Stimulated activated CD4-positive, alpha-beta T cell treated with anti-CD3 and anti-CD28 coated beads, Interleukin-12 subunit alpha, Interleukin-12 subunit beta, amount 100 ng/mL, for 24 hours (primary cell): Measurements from ENCODE around the gene SNX32.

Experiments used
- DNase-seq, 2 experiments: peaks; one replicate each; pipeline ENCODE4 v3.0.0-alpha.2; 2020; ENCODE audit warnings: low read depth in 2 of 2

SNX32 gene

GRCh38 chr11:65856689-65857499 lies 23.1 kb downstream of the SNX32 start:
- peak; percentile 55 to 79 for DNase-seq

- peak in 1 of 2 experiments; percentile 43 for DNase-seq
Observed at GRCh38 chr11:65857500-65857852, 23.7 kb downstream of the SNX32 start.

- peak; percentile 94 to 95 for DNase-seq
Observed at GRCh38 chr11:65857853-65858680, 24.3 kb downstream of the SNX32 start, which contains the start of gene CFL1. Gene CFL1 (minus strand): TSS chr11:65858180. CDS start chr11:65858099, 81 bp downstream.

GRCh38 chr11:65858681-65859087 lies 24.9 kb downstream of the SNX32 start:
- no peak for DNase-seq

- peak; percentile 93 to 98 for DNase-seq
Observed at GRCh38 chr11:65859095-65859811, 25.5 kb downstream of the SNX32 start.

GRCh38 chr11:65859812-65860277 lies 26.1 kb downstream of the SNX32 start:
- peak in 1 of 2 experiments; percentile 37 for DNase-seq

- peak; percentile 90 to 95 for DNase-seq
Observed at GRCh38 chr11:65860278-65861164, 26.8 kb downstream of the SNX32 start, which contains the start of gene MUS81. Gene MUS81 (plus strand): TSS chr11:65860433. CDS start chr11:65860754, 321 bp downstream.

- no peak for DNase-seq
Observed at GRCh38 chr11:65861165-65861505, 27.4 kb downstream of the SNX32 start.

GRCh38 chr11:65861533-65862183 lies 27.9 kb downstream of the SNX32 start:
- DNase-seq, result no peak

GRCh38 chr11:65862191-65862735 lies 28.5 kb downstream of the SNX32 start:
- no peak for DNase-seq

- no peak for DNase-seq
Observed at GRCh38 chr11:65862941-65863888, 29.5 kb downstream of the SNX32 start.

- DNase-seq, result no peak
Observed at GRCh38 chr11:65863889-65864705, 30.3 kb downstream of the SNX32 start.

GRCh38 chr11:65864706-65865471 lies 31.1 kb downstream of the SNX32 start:
- DNase-seq, result no peak

- DNase-seq, result no peak
Observed at GRCh38 chr11:65865550-65866172, 31.9 kb downstream of the SNX32 start.

GRCh38 chr11:65866509-65867283 lies 32.9 kb downstream of the SNX32 start:
- no peak for DNase-seq
